Ovary (tissue), 9 donors: ENCODE results near the gene NUAK1. TPM values are rescaled to one million over a fixed set of nuclear protein-coding genes. Genes with fewer than 3 reads are reported as not detected.

Experiments used
- DNase-seq, 5 donors: peaks; one replicate each; pipeline ENCODE4 v3.0.0-alpha.2; 2019 to 2020
- H3K27ac ChIP-seq, 2 donors: fragments of 200-600 bp; one replicate each; pipeline versions ENCODE4 v1.5.1 to v1.8.0; 2019 to 2022
- H3K27me3 ChIP-seq: fragments of 200-600 bp; one replicate; pipeline ENCODE4 v1.8.0; 2022
- H3K36me3 ChIP-seq: fragments of 200-600 bp; sonication (generic); one replicate; pipeline ENCODE4 v1.5.1; 2019
- H3K4me1 ChIP-seq: one replicate; pipeline ENCODE4 v1.8.1; 2013; ENCODE audit warnings: mild to moderate bottlenecking, moderate library complexity; ENCODE audit not compliant: insufficient read depth
- H3K4me3 ChIP-seq: fragments of 200-600 bp; sonication (generic); one replicate; pipeline ENCODE4 v1.5.1; 2017
- H3K9me3 ChIP-seq, 2 donors: fragments of 200-600 bp in 1 of 2; sonication (generic) in 1 of 2; one replicate each; pipeline versions ENCODE4 v1.5.1 to v1.8.1; 2013 to 2019; ENCODE audit warnings: mild to moderate bottlenecking in 1 of 2, moderate library complexity in 1 of 2
- CTCF ChIP-seq, 3 donors: fragments of 450-650 bp in 2 of 3; fragments of 200-600 bp in 1 of 3; IDR thresholded peaks; one replicate each; pipeline versions ENCODE4 v1.5.1 to v1.8.0; 2016 to 2022; ENCODE audit warnings: antibody characterized with exemption in 3 of 3, mild to moderate bottlenecking in 1 of 3
- EP300 ChIP-seq: sonication (generic); formaldehyde crosslinking; IDR thresholded peaks from one replicate; pipeline ENCODE4 v1.6.1; 2017; ENCODE audit warnings: antibody characterized with exemption
- POLR2A ChIP-seq: fragments of 450-650 bp; IDR thresholded peaks from one replicate; pipeline ENCODE4 v1.6.1; 2017; ENCODE audit warnings: antibody characterized with exemption, mild to moderate bottlenecking, moderate library complexity
- WGBS, 3 donors: extraction: QIAGEN DNeasy Blood & Tissue Kit in 1 of 3; methylation state at CpG; one replicate each; pipeline versions ENCODE4 v1.1.5 to v1.1.7; 2013 to 2017; 5-methylcytosine and 5-hydroxymethylcytosine counted together
- intact Hi-C, 4 donors: fragments of 100-400 bp; cut with DNase I; formaldehyde crosslinking; loops; one replicate each; pipeline versions ENCODE4 v1.11.0 to v1.15.1; 2022 to 2023
- polyA plus RNA-seq, 2 donors: library from polyadenylated mRNA; stranded (reverse); fragments of 200-250 nt in 1 of 2; fragments of 350-450 nt in 1 of 2; fragmentation: Illumina TruSeq in 1 of 2; extraction: RNeasy Lipid Tissue Mini Kit (QIAGEN cat#74804) in 1 of 2; gene quantifications; one replicate each; pipeline ENCODE4 v1.2.3, GENCODE V29; 2013 to 2014
- total RNA-seq, 7 donors: library from RNA; depleted of rRNA in 2 of 7; stranded (reverse); fragments of >200 nt in 2 of 7; fragmentation: NEBNext Ultra II Directional in 3 of 7; extraction: Animal tissue kit (Norgen Biotek cat#: 25700) in 3 of 7; gene quantifications; one replicate each; pipeline versions ENCODE4 v1.1.0 to v1.2.4, GENCODE V29; 2016 to 2023
- donor health status: DM: no; HTN: no; CAD: no; lungs with moderate emphysema.
- donor health status: DM: no; HTN: no; CAD: no.
- donor health status: Bipolar disorder and iron deficiency.
- donor health status: DM: yes; HTN: yes; CAD: no.
- donor health status: DM: no; HTN: no; CAD: no.
- donor health status: DM: yes; HTN: yes; CAD: no.

The NUAK1 gene
- total and polyA plus RNA-seq, 9 donors: 2.8 to 22.2 (median 12.0) TPM

- Histone ChIP-seq H3K4me3 (no peak overlapping the region), H3K36me3 (no peaks in the 10 kb centered on the region), H3K27me3 (no peaks in the 10 kb centered on the region), H3K4me1 (peaks cover 14% of the 10 kb centered on the region), H3K27ac (no peak overlapping the region), H3K9me3 (no peaks in the 10 kb centered on the region)
- no peak for TF ChIP-seq CTCF (IDR thresholded peaks at IDR 0.05)
- no peak for TF ChIP-seq EP300
- no peak for TF ChIP-seq POLR2A
- intact Hi-C loops: no loop called here
- no peak for DNase-seq
These were observed 57.1 kb downstream of the NUAK1 start for GRCh38 chr12:106081606-106082005.

- Histone ChIP-seq H3K27me3 (no peaks in the 10 kb centered on the region), H3K27ac (no peak overlapping the region), H3K36me3 (no peaks in the 10 kb centered on the region), H3K4me3 (no peak overlapping the region), H3K9me3 (no peaks in the 10 kb centered on the region), H3K4me1 (peaks cover 14% of the 10 kb centered on the region)
- DNase-seq: no peak
- no peak for TF ChIP-seq EP300
- no peak for TF ChIP-seq CTCF (IDR thresholded peaks at IDR 0.05)
- no peak for TF ChIP-seq POLR2A
- 73 to 84% (median 84%) methylated on average over 5 of the region's 5 CpGs for WGBS, 3 donors
- intact Hi-C loops: no loop called here
These were observed 58.0 kb downstream of the NUAK1 start for GRCh38 chr12:106080791-106081170.

GRCh38 chr12:106080041-106080790, 58.5 kb downstream of the NUAK1 start:
- WGBS, 3 donors: 11 to 14% (median 11%) methylated on average over 9 of the region's 9 CpGs
- H3K27me3 ChIP-seq: no peaks in the 10 kb centered on the region
- H3K36me3 ChIP-seq: no peaks in the 10 kb centered on the region
- no peak overlapping the region for H3K4me3 ChIP-seq
- intact Hi-C loops: no loop called here
- DNase-seq: no peak
- TF ChIP-seq EP300: no peak
- TF ChIP-seq POLR2A: no peak
- no peak for TF ChIP-seq CTCF (IDR thresholded peaks at IDR 0.05)
- no peak overlapping the region for H3K27ac ChIP-seq
- no peaks in the 10 kb centered on the region for H3K9me3 ChIP-seq
- H3K4me1 ChIP-seq: peaks cover 14% of the 10 kb centered on the region

DNA sequence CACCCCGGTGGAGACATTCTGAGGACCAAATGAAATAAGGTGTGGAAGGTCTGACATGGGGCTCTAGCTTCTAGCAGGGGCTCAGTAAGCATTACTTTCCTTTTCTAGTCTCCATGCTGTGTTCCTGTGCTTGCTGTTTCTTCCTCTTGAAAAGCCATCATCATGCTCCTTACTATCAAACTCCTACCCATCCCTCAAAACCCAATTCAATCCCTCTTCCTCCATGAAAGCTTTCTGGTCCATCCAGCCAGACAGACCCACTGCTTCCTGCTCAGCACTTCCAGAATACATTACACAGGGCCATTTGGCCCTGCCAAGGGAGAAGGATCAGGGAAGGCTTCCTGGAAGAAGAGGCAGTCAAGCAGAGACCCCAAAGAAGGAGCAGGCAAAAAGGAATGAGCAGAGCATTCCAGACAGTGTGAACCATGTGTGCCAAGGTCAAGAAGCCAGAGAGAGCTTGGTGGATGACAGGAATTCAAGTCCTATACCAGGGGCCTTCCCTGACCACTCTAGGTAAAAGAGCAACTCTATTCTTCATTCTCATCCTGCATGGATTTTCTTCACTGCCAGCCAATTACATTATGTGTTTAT, 59.5 kb downstream of the NUAK1 start:
- intact Hi-C loops: loop anchor here in 2 of 4 donors (5.0 to 10.0 kb wide), 2 partner anchors 48 to 56 kb away; partner anchors contain the start of gene NUAK1 (in 1 of the 2)
- H3K36me3 ChIP-seq: no peaks in the 10 kb centered on the region
- WGBS, 3 donors: 82 to 95% (median 82%) methylated on average over 1 of the region's 1 CpG
- no peak overlapping the region for H3K27ac ChIP-seq
- no peaks in the 10 kb centered on the region for H3K27me3 ChIP-seq
- no peaks in the 10 kb centered on the region for H3K9me3 ChIP-seq
- H3K4me3 ChIP-seq: no peak overlapping the region
- DNase-seq: no peak
- TF ChIP-seq POLR2A (no peak), CTCF (IDR thresholded peaks at IDR 0.05) (no peak), EP300 (no peak)
- H3K4me1 ChIP-seq: peaks cover 11% of the 10 kb centered on the region
